SK-N-SH treated with all-trans-retinoic acid at 6 μM for 48 hours (cell line): ENCODE measurements around the gene EPS8L3.

Source experiments
- ATAC-seq: fragments of 200-7000 bp; cut with Tn5 transposase; 3 replicates; pipeline ENCODE4 v1.9.1; 2020; ENCODE audit warnings: mild to moderate bottlenecking, moderate library complexity
- ARNTL ChIP-seq: fragments of 450-650 bp; formaldehyde crosslinking; IDR thresholded peaks from 2 replicates; pipeline ENCODE4 v1.5.0; 2020; ENCODE audit warnings: low read depth, mild to moderate bottlenecking, moderate library complexity, borderline replicate concordance
- BACH2 ChIP-seq: fragments of 250-450 bp; sonication (Bioruptor Pico); IDR thresholded peaks from 2 replicates; pipeline ENCODE4 v1.9.0; 2021; ENCODE audit warnings: mild to moderate bottlenecking, borderline replicate concordance
- ESRRG ChIP-seq: fragments of 250-450 bp; sonication (Bioruptor Pico); IDR thresholded peaks from 2 replicates; pipeline ENCODE4 v1.6.1; 2021; ENCODE audit warnings: mild to moderate bottlenecking
- GLIS3 ChIP-seq: fragments of 250-450 bp; sonication (Bioruptor Pico); IDR thresholded peaks from 2 replicates; pipeline ENCODE4 v1.5.0; 2020; ENCODE audit warnings: mild to moderate bottlenecking, moderate library complexity
- ISL1 ChIP-seq: fragments of 250-450 bp; sonication (Bioruptor Pico); IDR thresholded peaks from 2 replicates; pipeline ENCODE4 v2.1.2; 2022; ENCODE audit warnings: mild to moderate bottlenecking, moderate library complexity
- OSR1 ChIP-seq: fragments of 250-450 bp; sonication (Bioruptor Pico); IDR thresholded peaks from 2 replicates; pipeline ENCODE4 v1.8.0; 2022; ENCODE audit warnings: moderate library complexity, mild to moderate bottlenecking, inconsistent platforms
- PPARA ChIP-seq: fragments of 250-450 bp; sonication (Bioruptor Pico); IDR thresholded peaks from 2 replicates; pipeline ENCODE4 v1.5.0; 2020; ENCODE audit warnings: mild to moderate bottlenecking, borderline replicate concordance
- RARB ChIP-seq: fragments of 250-450 bp; sonication (Bioruptor Pico); IDR thresholded peaks from 2 replicates; pipeline ENCODE4 v1.8.0; 2021; ENCODE audit warnings: mild to moderate bottlenecking, moderate library complexity
- TCF4 ChIP-seq: fragments of 250-450 bp; sonication (Bioruptor Pico); IDR thresholded peaks from 2 replicates; pipeline ENCODE4 v1.8.0; 2021; ENCODE audit warnings: mild to moderate bottlenecking, moderate library complexity, borderline replicate concordance
- TOX ChIP-seq: fragments of 250-450 bp; sonication (Bioruptor Pico); IDR thresholded peaks from 2 replicates; pipeline ENCODE4 v1.8.0; 2021; ENCODE audit warnings: mild to moderate bottlenecking, moderate library complexity, borderline replicate concordance
- ZC3H10 ChIP-seq: fragments of 250-450 bp; sonication (Bioruptor Pico); IDR thresholded peaks from 2 replicates; pipeline ENCODE4 v1.5.1; 2021; ENCODE audit warnings: mild to moderate bottlenecking, moderate library complexity
- ZFP3 ChIP-seq: fragments of 250-450 bp; sonication (Bioruptor Pico); IDR thresholded peaks from 2 replicates; pipeline ENCODE4 v1.5.0; 2020; ENCODE audit warnings: mild to moderate bottlenecking, moderate library complexity
- ZFP30 ChIP-seq: fragments of 450-650 bp; formaldehyde crosslinking; IDR thresholded peaks from 2 replicates; pipeline ENCODE4 v1.5.0; 2022; ENCODE audit warnings: mild to moderate bottlenecking, moderate library complexity
- ZNF565 ChIP-seq: fragments of 450-650 bp; formaldehyde crosslinking; conservative IDR thresholded peaks from 2 replicates; pipeline ENCODE4 v1.5.0; 2020; ENCODE audit warnings: low read depth, mild to moderate bottlenecking, moderate library complexity
- ZNF70 ChIP-seq: fragments of 450-650 bp; formaldehyde crosslinking; IDR thresholded peaks from 2 replicates; pipeline ENCODE4 v1.5.0; 2020; ENCODE audit warnings: mild to moderate bottlenecking, moderate library complexity
- ZNF8 ChIP-seq: fragments of 450-650 bp; formaldehyde crosslinking; IDR thresholded peaks from 2 replicates; pipeline ENCODE4 v1.5.0; 2020; ENCODE audit warnings: mild to moderate bottlenecking, moderate library complexity
- TF ChIP-seq, protein P1 (sequence below): fragments of 250-450 bp; sonication (Bioruptor Pico); IDR thresholded peaks from 2 replicates; pipeline ENCODE4 v1.8.0; 2020; ENCODE audit warnings: mild to moderate bottlenecking, moderate library complexity, borderline replicate concordance
- TF ChIP-seq, protein P2 (sequence below): fragments of 250-450 bp; sonication (Bioruptor Pico); IDR thresholded peaks from 2 replicates; pipeline ENCODE4 v1.5.1; 2021; ENCODE audit warnings: mild to moderate bottlenecking, moderate library complexity
- TF ChIP-seq, protein P3 (sequence below): fragments of 250-450 bp; sonication (Bioruptor Pico); IDR thresholded peaks from 2 replicates; pipeline ENCODE4 v1.5.1; 2020; ENCODE audit warnings: low read depth, mild to moderate bottlenecking, moderate library complexity

The EPS8L3 gene

DNA sequence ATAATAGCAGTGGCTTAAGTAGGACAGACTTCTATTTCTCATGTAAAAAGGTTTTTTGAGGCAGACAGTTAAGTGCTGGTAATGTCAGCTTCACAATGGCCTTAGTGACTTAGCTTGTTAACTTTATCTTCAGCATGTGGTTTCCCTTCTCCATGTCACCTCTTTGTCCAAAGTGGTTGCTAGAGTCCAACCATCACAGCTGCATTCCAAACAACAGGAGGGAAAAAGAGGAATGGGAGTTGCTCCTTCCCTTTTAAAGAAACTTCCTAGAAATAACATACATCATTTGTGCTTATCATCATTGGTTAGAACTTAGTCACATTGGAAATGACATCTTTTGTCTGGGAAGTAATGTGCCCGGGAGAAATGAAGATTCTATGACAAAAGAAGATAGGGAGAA lies 41.8 kb downstream of the EPS8L3 start:
- TF ChIP-seq ZC3H10 (no peak), ISL1 (CRISPR knock-in tag) (no peak), GLIS3 (CRISPR knock-in tag) (no peak), TCF4 (CRISPR knock-in tag) (no peak)
- TF ChIP-seq, protein P1, sequence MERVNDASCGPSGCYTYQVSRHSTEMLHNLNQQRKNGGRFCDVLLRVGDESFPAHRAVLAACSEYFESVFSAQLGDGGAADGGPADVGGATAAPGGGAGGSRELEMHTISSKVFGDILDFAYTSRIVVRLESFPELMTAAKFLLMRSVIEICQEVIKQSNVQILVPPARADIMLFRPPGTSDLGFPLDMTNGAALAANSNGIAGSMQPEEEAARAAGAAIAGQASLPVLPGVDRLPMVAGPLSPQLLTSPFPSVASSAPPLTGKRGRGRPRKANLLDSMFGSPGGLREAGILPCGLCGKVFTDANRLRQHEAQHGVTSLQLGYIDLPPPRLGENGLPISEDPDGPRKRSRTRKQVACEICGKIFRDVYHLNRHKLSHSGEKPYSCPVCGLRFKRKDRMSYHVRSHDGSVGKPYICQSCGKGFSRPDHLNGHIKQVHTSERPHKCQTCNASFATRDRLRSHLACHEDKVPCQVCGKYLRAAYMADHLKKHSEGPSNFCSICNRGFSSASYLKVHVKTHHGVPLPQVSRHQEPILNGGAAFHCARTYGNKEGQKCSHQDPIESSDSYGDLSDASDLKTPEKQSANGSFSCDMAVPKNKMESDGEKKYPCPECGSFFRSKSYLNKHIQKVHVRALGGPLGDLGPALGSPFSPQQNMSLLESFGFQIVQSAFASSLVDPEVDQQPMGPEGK (CRISPR knock-in tag): no peak
- ATAC-seq: no peak

DNA sequence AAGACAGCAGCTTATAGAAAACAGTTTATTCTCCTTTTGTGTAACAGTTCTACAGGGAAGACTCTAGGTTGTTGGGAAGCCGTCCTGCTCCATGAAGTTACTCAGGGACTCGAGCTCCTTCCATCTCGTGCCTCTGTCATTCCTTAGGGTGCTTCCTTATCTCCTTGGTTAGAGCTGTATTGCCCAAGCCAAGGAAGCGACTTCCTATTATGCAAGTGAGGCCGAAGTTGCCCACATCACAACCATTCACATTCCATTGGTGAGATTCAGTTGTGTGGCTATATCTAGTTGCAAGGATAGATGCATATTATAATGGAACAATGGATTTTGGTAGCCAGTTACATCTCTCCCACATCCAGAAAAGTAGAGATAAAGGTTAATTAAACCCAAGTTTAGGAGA lies 42.7 kb downstream of the EPS8L3 start:
- TF ChIP-seq, protein P1 (CRISPR knock-in tag): no peak
- no peak for TF ChIP-seq ZFP3
- no peak for TF ChIP-seq ZNF565 (CRISPR knock-in tag)
- TF ChIP-seq ESRRG (CRISPR knock-in tag): no peak
- no peak for TF ChIP-seq ZNF70 (CRISPR knock-in tag)
- no peak for TF ChIP-seq PPARA (CRISPR knock-in tag)
- TF ChIP-seq, all 23 proteins: peak for 0
- no peak for ATAC-seq

DNA sequence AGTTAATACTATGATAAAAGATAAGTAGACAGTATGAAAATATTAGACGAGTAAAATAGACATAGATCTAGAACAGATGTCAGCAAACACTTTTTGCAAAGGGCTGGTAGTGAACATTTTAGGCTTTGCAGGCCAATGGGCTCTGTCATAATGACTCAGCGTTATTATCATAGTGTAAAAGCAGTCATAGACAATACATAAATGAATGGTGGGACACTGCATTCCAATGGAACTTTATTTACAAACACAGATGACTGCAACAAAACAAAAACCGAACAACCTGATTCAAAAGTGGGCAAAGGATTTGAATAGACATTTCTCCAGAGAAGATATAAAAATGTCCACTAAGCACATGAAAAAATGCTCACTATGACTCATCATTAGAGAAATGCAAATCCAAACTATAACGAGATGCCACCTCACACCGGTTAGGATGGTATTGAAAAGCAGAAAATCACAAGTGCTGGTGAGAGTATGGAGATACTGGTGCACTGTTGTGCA lies 44.3 kb downstream of the EPS8L3 start:
- TF ChIP-seq, protein P2, sequence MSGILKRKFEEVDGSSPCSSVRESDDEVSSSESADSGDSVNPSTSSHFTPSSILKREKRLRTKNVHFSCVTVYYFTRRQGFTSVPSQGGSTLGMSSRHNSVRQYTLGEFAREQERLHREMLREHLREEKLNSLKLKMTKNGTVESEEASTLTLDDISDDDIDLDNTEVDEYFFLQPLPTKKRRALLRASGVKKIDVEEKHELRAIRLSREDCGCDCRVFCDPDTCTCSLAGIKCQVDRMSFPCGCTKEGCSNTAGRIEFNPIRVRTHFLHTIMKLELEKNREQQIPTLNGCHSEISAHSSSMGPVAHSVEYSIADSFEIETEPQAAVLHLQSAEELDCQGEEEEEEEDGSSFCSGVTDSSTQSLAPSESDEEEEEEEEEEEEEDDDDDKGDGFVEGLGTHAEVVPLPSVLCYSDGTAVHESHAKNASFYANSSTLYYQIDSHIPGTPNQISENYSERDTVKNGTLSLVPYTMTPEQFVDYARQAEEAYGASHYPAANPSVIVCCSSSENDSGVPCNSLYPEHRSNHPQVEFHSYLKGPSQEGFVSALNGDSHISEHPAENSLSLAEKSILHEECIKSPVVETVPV (CRISPR knock-in tag): no peak
- no peak for TF ChIP-seq ZNF70 (CRISPR knock-in tag)
- no peak for TF ChIP-seq TOX (CRISPR knock-in tag)
- TF ChIP-seq TCF4 (CRISPR knock-in tag): no peak
- no peak for TF ChIP-seq GLIS3 (CRISPR knock-in tag)
- TF ChIP-seq BACH2 (CRISPR knock-in tag): no peak
- TF ChIP-seq, protein P3, sequence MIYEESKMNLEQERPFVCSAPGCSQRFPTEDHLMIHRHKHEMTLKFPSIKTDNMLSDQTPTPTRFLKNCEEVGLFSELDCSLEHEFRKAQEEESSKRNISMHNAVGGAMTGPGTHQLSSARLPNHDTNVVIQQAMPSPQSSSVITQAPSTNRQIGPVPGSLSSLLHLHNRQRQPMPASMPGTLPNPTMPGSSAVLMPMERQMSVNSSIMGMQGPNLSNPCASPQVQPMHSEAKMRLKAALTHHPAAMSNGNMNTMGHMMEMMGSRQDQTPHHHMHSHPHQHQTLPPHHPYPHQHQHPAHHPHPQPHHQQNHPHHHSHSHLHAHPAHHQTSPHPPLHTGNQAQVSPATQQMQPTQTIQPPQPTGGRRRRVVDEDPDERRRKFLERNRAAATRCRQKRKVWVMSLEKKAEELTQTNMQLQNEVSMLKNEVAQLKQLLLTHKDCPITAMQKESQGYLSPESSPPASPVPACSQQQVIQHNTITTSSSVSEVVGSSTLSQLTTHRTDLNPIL: no peak
- TF ChIP-seq ESRRG (CRISPR knock-in tag): no peak
- no peak for TF ChIP-seq OSR1 (CRISPR knock-in tag)
- TF ChIP-seq ARNTL (CRISPR knock-in tag): no peak
- TF ChIP-seq, protein P1 (CRISPR knock-in tag): no peak
- TF ChIP-seq RARB: no peak
- TF ChIP-seq ZNF8 (CRISPR knock-in tag): no peak
- no peak for TF ChIP-seq ZFP3
- no peak for TF ChIP-seq ZFP30 (CRISPR knock-in tag)
- ATAC-seq: peak; percentile 44; the same call in 1 of the 3 replicates

DNA sequence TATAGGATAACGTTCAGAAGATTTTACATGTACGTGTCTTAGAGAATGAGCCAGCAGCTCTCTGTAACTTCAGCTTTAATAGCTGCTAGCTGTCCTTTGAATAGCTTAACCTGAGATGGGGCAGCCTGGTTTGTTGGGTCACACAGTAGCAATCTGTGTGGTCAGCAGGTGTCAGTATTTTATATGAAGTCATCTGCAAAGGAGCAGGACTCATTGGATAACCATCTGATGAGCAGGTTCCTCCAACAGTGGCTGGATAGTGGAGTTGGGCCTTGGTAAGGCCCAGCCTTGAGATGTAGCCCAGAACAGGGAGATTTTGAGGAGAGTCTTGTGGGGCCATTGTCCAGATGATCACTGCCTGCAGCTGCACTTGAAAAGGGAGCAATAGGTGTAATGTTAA lies 45.2 kb downstream of the EPS8L3 start:
- TF ChIP-seq RARB: no peak
- TF ChIP-seq TOX (CRISPR knock-in tag): no peak
- TF ChIP-seq ZNF70 (CRISPR knock-in tag): no peak
- no peak for TF ChIP-seq ZFP30 (CRISPR knock-in tag)
- TF ChIP-seq BACH2 (CRISPR knock-in tag): no peak
- no peak for TF ChIP-seq GLIS3 (CRISPR knock-in tag)
- TF ChIP-seq, protein P3: no peak
- ATAC-seq: peak; percentile 52; the same call in 2 of the 3 replicates
